ENCODE data around the gene HOXC9. TPM values are rescaled to one million over a fixed set of nuclear protein-coding genes. Genes with fewer than 3 reads are reported as not detected.

The HOXC9 gene
- polyA plus RNA-seq, 2 of the 4 experiments (the other 2 are of a cell fraction), result 5.2 to 6.6 TPM

- Histone ChIP-seq H3K4me2 (no peak overlapping the region), H3K9me3 (no peaks in the 10 kb centered on the region), H3K4me1 (peaks cover 14% of the 10 kb centered on the region), H3K4me3 (no peak overlapping the region), H3K27ac (no peak overlapping the region)
- FAIRE-seq (no peak), DNase-seq (ENCODE audit: low read depth in 1 of 2, low spot score in 1 of 2) (no peak), ATAC-seq (no peak)
- ChIA-PET POLR2A (no interaction called here), CTCF (interaction anchor here (0.6 to 2.8 kb wide), 4 partner anchors 17 to 195 kb away, joined by 3 to 11 read pairs (median 3); no protein-coding TSS in a partner anchor)
- TF ChIP-seq ELK1 (IDR thresholded peaks at IDR 0.05; ENCODE audit: low read depth, low read length), result no peak
- TF ChIP-seq KDM5A (IDR thresholded peaks at IDR 0.05), result no peak
- TF ChIP-seq FOXS1 (CRISPR knock-in tag; IDR thresholded peaks at IDR 0.05), result no peak
- no peak for TF ChIP-seq EHMT2 (IDR thresholded peaks at IDR 0.05; ENCODE audit: low read depth)
- no peak for TF ChIP-seq JUN (IDR thresholded peaks at IDR 0.05)
- TF ChIP-seq ZFP36 (IDR thresholded peaks at IDR 0.05; ENCODE audit: borderline replicate concordance, partially characterized antibody), result no peak
- no peak for TF ChIP-seq TP53 (CRISPR knock-in tag; IDR thresholded peaks at IDR 0.05)
- TF ChIP-seq MAX (IDR thresholded peaks at IDR 0.05), result no peak
- TF ChIP-seq CEBPB (IDR thresholded peaks at IDR 0.05), result no peak
- TF ChIP-seq EP300 (IDR thresholded peaks at IDR 0.05), result no peak
- TF ChIP-seq REST (IDR thresholded peaks at IDR 0.05), result no peak
- no peak for TF ChIP-seq ATOH8 (CRISPR knock-in tag; IDR thresholded peaks at IDR 0.05; ENCODE audit: low read depth)
- no peak for TF ChIP-seq CBX8 (IDR thresholded peaks at IDR 0.05)
- no peak for TF ChIP-seq POLR2AphosphoS2 (conservative IDR thresholded peaks at IDR 0.05; ENCODE audit: low read length)
- no peak for TF ChIP-seq SREBF2 (IDR thresholded peaks at IDR 0.05)
- TF ChIP-seq RARB (CRISPR knock-in tag; IDR thresholded peaks at IDR 0.05), result no peak
- no peak for TF ChIP-seq MYC (IDR thresholded peaks at IDR 0.05; ENCODE audit: borderline replicate concordance, low read length)
- no peak for TF ChIP-seq HEYL (CRISPR knock-in tag; IDR thresholded peaks at IDR 0.05)
- 90% methylated on average over 34 of the region's 34 CpGs for WGBS (ENCODE audit: missing lambda C conversion rate)
Measured at GRCh38 chr12:53950789-53951576, 49.0 kb upstream of the HOXC9 start.

- no peak overlapping the region for H3K27ac ChIP-seq
- no peaks in the 10 kb centered on the region for H3K9me3 ChIP-seq
- H3K4me1 ChIP-seq, result peaks cover 14% of the 10 kb centered on the region
- no peak overlapping the region for H3K4me3 ChIP-seq
- no peak for ATAC-seq
- DNase-seq (ENCODE audit: low read depth in 1 of 2, low spot score in 1 of 2), result no peak
- no peak for FAIRE-seq
- 91% methylated on average over 47 of the region's 47 CpGs for WGBS (ENCODE audit: missing lambda C conversion rate)
- CTCF ChIA-PET, result interaction anchor here (1.0 to 2.8 kb wide), 7 partner anchors 10 to 208 kb away, joined by 3 to 11 read pairs (median 4); partner anchors contain the start of gene HOXC10
- POLR2A ChIA-PET, result no interaction called here
- H3K4me2 ChIP-seq, result no peak overlapping the region
- TF ChIP-seq CHD4 (IDR thresholded peaks at IDR 0.05; ENCODE audit: borderline replicate concordance) (no peak), PHF8 (IDR thresholded peaks at IDR 0.05; ENCODE audit: borderline replicate concordance, low read depth) (no peak), BHLHE40 (IDR thresholded peaks at IDR 0.05; ENCODE audit: low read depth, low read length) (no peak), CBX8 (IDR thresholded peaks at IDR 0.05) (no peak), FOSL2 (IDR thresholded peaks at IDR 0.05) (no peak), FOSL2 (CRISPR knock-in tag; IDR thresholded peaks at IDR 0.05) (no peak), SMC3 (IDR thresholded peaks at IDR 0.05) (no peak), ELK1 (IDR thresholded peaks at IDR 0.05; ENCODE audit: low read depth, low read length) (no peak), RARB (CRISPR knock-in tag; IDR thresholded peaks at IDR 0.05) (no peak), ATOH8 (CRISPR knock-in tag; IDR thresholded peaks at IDR 0.05; ENCODE audit: low read depth) (no peak), EHMT2 (IDR thresholded peaks at IDR 0.05; ENCODE audit: low read depth) (no peak), USF2 (IDR thresholded peaks at IDR 0.05) (no peak), CBX2 (IDR thresholded peaks at IDR 0.05; ENCODE audit: borderline replicate concordance, low read depth) (no peak), NR3C1 (IDR thresholded peaks at IDR 0.05) (no peak)
Measured at GRCh38 chr12:53951577-53952334, 48.2 kb upstream of the HOXC9 start.
